ENCODE measurements around the gene CIROP.

CIROP gene

GRCh38 chr14:23074906-23075305, 29.9 kb downstream of the CIROP start:
- H3K4me1 ChIP-seq (ENCODE audit: control insufficient read depth, insufficient read depth, low read length) = peaks cover 30% of the 10 kb centered on the region
- H3K27me3 ChIP-seq (ENCODE audit: control insufficient read depth, insufficient read depth, low read length) = no peaks in the 10 kb centered on the region
- H3K4me3 ChIP-seq (ENCODE audit: low read depth, low read length) = no peak overlapping the region
- H3K9me3 ChIP-seq (ENCODE audit: control insufficient read depth, insufficient read depth, low read depth, low read length) = no peaks in the 10 kb centered on the region
- H3K36me3 ChIP-seq (ENCODE audit: control insufficient read depth, insufficient read depth, low read length) = peaks cover 70% of the 10 kb centered on the region
- no peak overlapping the region for H3K9ac ChIP-seq (ENCODE audit: low read length)
- no peak overlapping the region for H3K27ac ChIP-seq (ENCODE audit: low read depth, low read length)

- Histone ChIP-seq H3K9me3 (ENCODE audit: control insufficient read depth, insufficient read depth, low read depth, low read length) (no peaks in the 10 kb centered on the region), H3K4me1 (ENCODE audit: control insufficient read depth, insufficient read depth, low read length) (peaks cover 40% of the 10 kb centered on the region), H3K9ac (ENCODE audit: low read length) (no peak overlapping the region), H3K4me3 (ENCODE audit: low read depth, low read length) (peak overlapping the region; percentile 98), H3K27me3 (ENCODE audit: control insufficient read depth, insufficient read depth, low read length) (no peaks in the 10 kb centered on the region), H3K36me3 (ENCODE audit: control insufficient read depth, insufficient read depth, low read length) (peaks cover 62% of the 10 kb centered on the region), H3K27ac (ENCODE audit: low read depth, low read length) (no peak overlapping the region; the same call in 1 of the 2 replicates)
These were observed 32.8 kb downstream of the CIROP start for GRCh38 chr14:23071921-23072539.

- Histone ChIP-seq H3K9ac (ENCODE audit: low read length) (peak overlapping the region; percentile 97), H3K4me3 (ENCODE audit: low read depth, low read length) (peak overlapping the region; percentile 98), H3K9me3 (ENCODE audit: control insufficient read depth, insufficient read depth, low read depth, low read length) (no peaks in the 10 kb centered on the region), H3K36me3 (ENCODE audit: control insufficient read depth, insufficient read depth, low read length) (peaks cover 61% of the 10 kb centered on the region), H3K27ac (ENCODE audit: low read depth, low read length) (peak overlapping the region; percentile 89), H3K4me1 (ENCODE audit: control insufficient read depth, insufficient read depth, low read length) (peaks cover 38% of the 10 kb centered on the region), H3K27me3 (ENCODE audit: control insufficient read depth, insufficient read depth, low read length) (no peaks in the 10 kb centered on the region)
These were observed 33.4 kb downstream of the CIROP start for GRCh38 chr14:23071244-23071920.

- no peaks in the 10 kb centered on the region for H3K9me3 ChIP-seq (ENCODE audit: control insufficient read depth, insufficient read depth, low read depth, low read length)
- peaks cover 31% of the 10 kb centered on the region for H3K4me1 ChIP-seq (ENCODE audit: control insufficient read depth, insufficient read depth, low read length)
- H3K9ac ChIP-seq (ENCODE audit: low read length) = peak overlapping the region; percentile 97
- peaks cover 61% of the 10 kb centered on the region for H3K36me3 ChIP-seq (ENCODE audit: control insufficient read depth, insufficient read depth, low read length)
- peak overlapping the region; percentile 89 for H3K27ac ChIP-seq (ENCODE audit: low read depth, low read length)
- H3K4me3 ChIP-seq (ENCODE audit: low read depth, low read length) = peak overlapping the region; percentile 98
- H3K27me3 ChIP-seq (ENCODE audit: control insufficient read depth, insufficient read depth, low read length) = no peaks in the 10 kb centered on the region
These were observed 34.3 kb downstream of the CIROP start for GRCh38 chr14:23070262-23071129.

GRCh38 chr14:23069413-23069806, 35.4 kb downstream of the CIROP start:
- Histone ChIP-seq H3K27ac (ENCODE audit: low read depth, low read length) (no peak overlapping the region), H3K27me3 (ENCODE audit: control insufficient read depth, insufficient read depth, low read length) (no peaks in the 10 kb centered on the region), H3K4me1 (ENCODE audit: control insufficient read depth, insufficient read depth, low read length) (peaks cover 31% of the 10 kb centered on the region), H3K9ac (ENCODE audit: low read length) (no peak overlapping the region), H3K36me3 (ENCODE audit: control insufficient read depth, insufficient read depth, low read length) (peaks cover 61% of the 10 kb centered on the region), H3K4me3 (ENCODE audit: low read depth, low read length) (no peak overlapping the region), H3K9me3 (ENCODE audit: control insufficient read depth, insufficient read depth, low read depth, low read length) (no peaks in the 10 kb centered on the region)

- H3K9ac ChIP-seq (ENCODE audit: low read length) = no peak overlapping the region
These were observed 35.9 kb downstream of the CIROP start for GRCh38 chr14:23068789-23069412.

GRCh38 chr14:23067847-23068788, 36.7 kb downstream of the CIROP start:
- Histone ChIP-seq H3K4me1 (ENCODE audit: control insufficient read depth, insufficient read depth, low read length) (peaks cover 31% of the 10 kb centered on the region), H3K27ac (ENCODE audit: low read depth, low read length) (no peak overlapping the region), H3K9me3 (ENCODE audit: control insufficient read depth, insufficient read depth, low read depth, low read length) (no peaks in the 10 kb centered on the region), H3K4me3 (ENCODE audit: low read depth, low read length) (no peak overlapping the region), H3K27me3 (ENCODE audit: control insufficient read depth, insufficient read depth, low read length) (no peaks in the 10 kb centered on the region), H3K9ac (ENCODE audit: low read length) (no peak overlapping the region), H3K36me3 (ENCODE audit: control insufficient read depth, insufficient read depth, low read length) (peaks cover 70% of the 10 kb centered on the region)

More at GRCh38 chr14:23068789-23069412, 35.9 kb downstream of the CIROP start:
- no peak overlapping the region for H3K27ac ChIP-seq (ENCODE audit: low read depth, low read length)
- H3K9me3 ChIP-seq (ENCODE audit: control insufficient read depth, insufficient read depth, low read depth, low read length) = no peaks in the 10 kb centered on the region
- H3K4me1 ChIP-seq (ENCODE audit: control insufficient read depth, insufficient read depth, low read length) = peaks cover 31% of the 10 kb centered on the region
- H3K4me3 ChIP-seq (ENCODE audit: low read depth, low read length) = no peak overlapping the region
- H3K27me3 ChIP-seq (ENCODE audit: control insufficient read depth, insufficient read depth, low read length) = no peaks in the 10 kb centered on the region
- peaks cover 64% of the 10 kb centered on the region for H3K36me3 ChIP-seq (ENCODE audit: control insufficient read depth, insufficient read depth, low read length)

- no peak overlapping the region for H3K27ac ChIP-seq (ENCODE audit: low read depth, low read length)
- H3K4me3 ChIP-seq (ENCODE audit: low read depth, low read length) = no peak overlapping the region
- peaks cover 29% of the 10 kb centered on the region for H3K4me1 ChIP-seq (ENCODE audit: control insufficient read depth, insufficient read depth, low read length)
- no peaks in the 10 kb centered on the region for H3K27me3 ChIP-seq (ENCODE audit: control insufficient read depth, insufficient read depth, low read length)
- H3K9me3 ChIP-seq (ENCODE audit: control insufficient read depth, insufficient read depth, low read depth, low read length) = no peaks in the 10 kb centered on the region
- H3K36me3 ChIP-seq (ENCODE audit: control insufficient read depth, insufficient read depth, low read length) = peaks cover 70% of the 10 kb centered on the region
- no peak overlapping the region for H3K9ac ChIP-seq (ENCODE audit: low read length)
These were observed 37.7 kb downstream of the CIROP start for GRCh38 chr14:23066855-23067744.

- H3K4me3 ChIP-seq (ENCODE audit: low read depth, low read length) = no peak overlapping the region
- H3K9ac ChIP-seq (ENCODE audit: low read length) = no peak overlapping the region
- no peaks in the 10 kb centered on the region for H3K27me3 ChIP-seq (ENCODE audit: control insufficient read depth, insufficient read depth, low read length)
- H3K36me3 ChIP-seq (ENCODE audit: control insufficient read depth, insufficient read depth, low read length) = peaks cover 75% of the 10 kb centered on the region
- H3K4me1 ChIP-seq (ENCODE audit: control insufficient read depth, insufficient read depth, low read length) = peaks cover 25% of the 10 kb centered on the region; the same call in 1 of the 2 replicates
- no peak overlapping the region for H3K27ac ChIP-seq (ENCODE audit: low read depth, low read length)
- no peaks in the 10 kb centered on the region for H3K9me3 ChIP-seq (ENCODE audit: control insufficient read depth, insufficient read depth, low read depth, low read length)
These were observed 38.4 kb downstream of the CIROP start for GRCh38 chr14:23066368-23066767.
